Measurements from ENCODE around the gene CFAP46.

DNA sequence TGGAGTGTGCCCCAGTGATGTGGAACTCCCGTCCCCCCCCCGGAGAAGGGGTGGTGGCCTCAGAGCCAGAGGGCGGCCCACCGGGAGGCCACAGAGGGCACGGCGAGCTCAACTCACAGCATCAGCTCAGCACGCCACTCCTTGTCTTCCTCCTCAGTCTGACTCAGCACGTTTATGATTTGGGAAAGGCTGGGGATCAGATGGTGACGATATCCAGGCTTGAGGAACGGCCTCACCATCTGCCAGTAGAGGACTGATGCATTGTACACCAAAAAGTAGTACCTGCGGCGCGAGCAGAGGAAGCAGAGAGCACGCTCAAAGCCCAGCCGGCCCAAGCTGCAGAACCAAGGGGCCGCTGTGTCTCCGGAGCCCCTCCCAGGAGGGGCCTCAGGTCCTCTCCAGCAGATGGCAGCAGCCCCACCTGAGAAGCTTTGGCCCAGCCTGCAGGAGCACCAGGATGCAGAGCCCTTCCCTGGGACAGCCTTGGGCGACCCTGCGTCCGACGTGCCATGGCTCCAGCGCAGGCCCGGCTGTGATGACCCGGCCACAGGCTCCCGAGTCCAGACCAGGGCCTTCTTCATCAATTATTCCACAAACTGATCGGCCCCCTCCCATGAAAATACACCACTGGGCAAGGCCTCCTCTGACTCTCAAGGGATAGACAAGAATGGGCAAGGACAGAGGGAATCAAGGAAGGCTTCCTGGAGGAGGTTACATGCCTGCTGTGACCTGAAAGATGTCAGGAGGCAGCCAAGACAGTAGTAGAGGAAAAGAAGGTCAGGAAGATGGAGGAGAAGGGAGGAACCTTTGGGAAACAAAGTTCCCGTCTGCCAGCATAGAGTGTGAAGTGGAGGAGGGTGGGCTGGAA, 3.7 kb downstream of the CFAP46 start:
- no peak for TF ChIP-seq TEAD4 (IDR thresholded peaks at IDR 0.05; ENCODE audit: low read length)
- TF ChIP-seq TEAD4 (CRISPR knock-in tag; IDR thresholded peaks at IDR 0.05; ENCODE audit: borderline replicate concordance): no peak
- no peak for TF ChIP-seq SETDB1 (IDR thresholded peaks at IDR 0.05; ENCODE audit: low read length)
- no peak for TF ChIP-seq SMAD1 (IDR thresholded peaks at IDR 0.05; ENCODE audit: low read depth, low read length, partially characterized antibody)
- no peak for TF ChIP-seq POLR2AphosphoS5 (IDR thresholded peaks at IDR 0.05; ENCODE audit: control insufficient read depth, insufficient read depth, low read depth, low read length)
- TF ChIP-seq GATAD2A (IDR thresholded peaks at IDR 0.05): no peak
- TF ChIP-seq, protein P1, sequence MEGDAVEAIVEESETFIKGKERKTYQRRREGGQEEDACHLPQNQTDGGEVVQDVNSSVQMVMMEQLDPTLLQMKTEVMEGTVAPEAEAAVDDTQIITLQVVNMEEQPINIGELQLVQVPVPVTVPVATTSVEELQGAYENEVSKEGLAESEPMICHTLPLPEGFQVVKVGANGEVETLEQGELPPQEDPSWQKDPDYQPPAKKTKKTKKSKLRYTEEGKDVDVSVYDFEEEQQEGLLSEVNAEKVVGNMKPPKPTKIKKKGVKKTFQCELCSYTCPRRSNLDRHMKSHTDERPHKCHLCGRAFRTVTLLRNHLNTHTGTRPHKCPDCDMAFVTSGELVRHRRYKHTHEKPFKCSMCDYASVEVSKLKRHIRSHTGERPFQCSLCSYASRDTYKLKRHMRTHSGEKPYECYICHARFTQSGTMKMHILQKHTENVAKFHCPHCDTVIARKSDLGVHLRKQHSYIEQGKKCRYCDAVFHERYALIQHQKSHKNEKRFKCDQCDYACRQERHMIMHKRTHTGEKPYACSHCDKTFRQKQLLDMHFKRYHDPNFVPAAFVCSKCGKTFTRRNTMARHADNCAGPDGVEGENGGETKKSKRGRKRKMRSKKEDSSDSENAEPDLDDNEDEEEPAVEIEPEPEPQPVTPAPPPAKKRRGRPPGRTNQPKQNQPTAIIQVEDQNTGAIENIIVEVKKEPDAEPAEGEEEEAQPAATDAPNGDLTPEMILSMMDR (IDR thresholded peaks at IDR 0.05 in 2 of 3, conservative IDR thresholded peaks at IDR 0.05 in 1 of 3; ENCODE audit: insufficient read depth in 2 of 3, low read depth in 1 of 3, low read length in 3 of 3): peak; percentile 46 to 65 (median 48); a peak in 5 of 6 replicates
- no peak for TF ChIP-seq FOXA1 (IDR thresholded peaks at IDR 0.05; ENCODE audit: borderline replicate concordance)
- no peak for TF ChIP-seq ZNF77 (CRISPR knock-in tag; IDR thresholded peaks at IDR 0.05)
